K562 (cell line): ENCODE data around the gene ENPP7. TPM values are rescaled to one million over a fixed set of nuclear protein-coding genes. Genes with fewer than 3 reads are reported as not detected.

ENCODE experiments used
- ATAC-seq: fragments of 200-7000 bp; cut with Tn5 transposase; 3 replicates; pipeline ENCODE4 v1.9.1; 2020; ENCODE audit warnings: moderate library complexity
- BruUV-seq: library from RNA; stranded (reverse); fragments of 400-500 nt; replicated peaks from 2 replicates; lab custom pipeline; 2021; lab: Mats Ljungman, UMichigan
- CTCF ChIA-PET: fragments of 300-600 bp; formaldehyde crosslinking; extraction: SDS; loops from one replicate; lab custom pipeline; 2021; ENCODE audit warnings: low intra/inter-chr PET ratio; lab: Yijun Ruan, JAX
- POLR2A ChIA-PET: fragments of 300-600, 350-650 bp; sonication (Branson Sonifier 250); formaldehyde crosslinking; extraction: SDS; loops from one replicate; lab custom pipeline; 2021; ENCODE audit warnings: antibody characterized with exemption, inconsistent platforms; lab: Yijun Ruan, JAX
- DNase-seq, 4 experiments: peaks; one replicate each; pipeline versions ENCODE4 v3.0.0 to v3.0.0-alpha.2; 2011 to 2018; ENCODE audit warnings: low spot score in 3 of 4, mixed read lengths in 3 of 4; ENCODE audit errors: extremely low read depth in 1 of 4
- FAIRE-seq: peaks from 2 replicates; lab custom pipeline; 2011; peaks lifted over from hg19 to GRCh38; lab: Jason Lieb, UNC
- H2AFZ ChIP-seq: 2 replicates; pipeline ENCODE4 v1.6.0; 2011; ENCODE audit warnings: low read depth, low read length, control low read depth, inconsistent platforms
- H3K27ac ChIP-seq: fragments of 200-600 bp; 3 replicates; pipeline ENCODE4 v1.8.0; 2011; ENCODE audit warnings: low read depth, mild to moderate bottlenecking, control low read depth, inconsistent platforms, low read length, moderate library complexity, mixed read lengths; ENCODE audit errors: extremely low read depth
- H3K27me3 ChIP-seq, 2 experiments: fragments of 300-600 bp in 1 of 2; 2 replicates in 1 of 2; 3 replicates in 1 of 2; pipeline versions ENCODE4 v1.6.0 to v1.8.0; 2011; ENCODE audit warnings: inconsistent platforms in 2 of 2, low read length in 2 of 2, mild to moderate bottlenecking in 1 of 2, mixed read lengths in 1 of 2, moderate library complexity in 1 of 2; ENCODE audit not compliant: control insufficient read depth in 2 of 2, insufficient read depth in 2 of 2
- H3K36me3 ChIP-seq: fragments of 300-600 bp; 3 replicates; pipeline ENCODE4 v1.8.0; 2011; ENCODE audit warnings: mild to moderate bottlenecking, low read length, inconsistent platforms; ENCODE audit not compliant: control insufficient read depth, insufficient read depth
- H3K4me1 ChIP-seq, 2 experiments: fragments of 200-600 bp in 1 of 2; replicated peaks in 1 of 2; 2 replicates in 1 of 2; 3 replicates in 1 of 2; pipeline versions ENCODE4 v1.5.1 to v1.8.0; 2011; ENCODE audit warnings: inconsistent platforms in 2 of 2, low read length in 2 of 2, mild to moderate bottlenecking in 1 of 2, mixed read lengths in 1 of 2, moderate library complexity in 1 of 2; ENCODE audit not compliant: control insufficient read depth in 2 of 2, insufficient read depth in 2 of 2
- H3K4me2 ChIP-seq: 2 replicates; pipeline ENCODE4 v1.6.1; 2011; ENCODE audit warnings: low read length, control low read depth, inconsistent platforms, mixed read lengths; ENCODE audit not compliant: insufficient read depth
- H3K4me3 ChIP-seq: fragments of 200-600 bp; sonication (generic), shearing (Covaris generic); 2 replicates; pipeline ENCODE4 v1.5.1; 2016; ENCODE audit warnings: control low read depth, inconsistent platforms
- H3K79me2 ChIP-seq: fragments of 200-600 bp; 3 replicates; pipeline ENCODE4 v1.8.0; 2011; ENCODE audit warnings: low read length, inconsistent platforms; ENCODE audit not compliant: control insufficient read depth, insufficient read depth
- H3K9ac ChIP-seq, 2 experiments: 2 replicates each; pipeline versions ENCODE4 v1.6.0 to v1.6.1; 2011; ENCODE audit warnings: low read depth in 2 of 2, low read length in 2 of 2, control low read depth in 1 of 2, inconsistent platforms in 1 of 2, mild to moderate bottlenecking in 1 of 2, mixed read lengths in 1 of 2; ENCODE audit not compliant: insufficient read depth in 1 of 2
- H3K9me1 ChIP-seq: one replicate; pipeline ENCODE4 v1.6.0; 2011; ENCODE audit warnings: inconsistent platforms, mild to moderate bottlenecking, low read length, moderate library complexity; ENCODE audit not compliant: control insufficient read depth, insufficient read depth
- H3K9me3 ChIP-seq: replicated peaks from 2 replicates; pipeline ENCODE4 v1.5.1; 2011; ENCODE audit warnings: low read depth, low read length, inconsistent platforms; ENCODE audit not compliant: control insufficient read depth, insufficient read depth
- H4K20me1 ChIP-seq: replicated peaks from 2 replicates; pipeline ENCODE4 v1.6.1; 2011; ENCODE audit warnings: low read length, inconsistent platforms, mixed read lengths; ENCODE audit not compliant: control insufficient read depth, insufficient read depth
- HINFP ChIP-seq: fragments of 450-650 bp; conservative IDR thresholded peaks from 2 replicates; pipeline ENCODE4 v1.6.1; 2016; ENCODE audit warnings: missing genetic modification characterization, low read depth, mild to moderate bottlenecking, control low read depth, missing compliant biosample characterization
- HMGN3 ChIP-seq: IDR thresholded peaks from 2 replicates; pipeline ENCODE4 v1.6.1; 2011; ENCODE audit warnings: borderline replicate concordance, low read depth, mild to moderate bottlenecking, mixed read lengths, low read length; ENCODE audit not compliant: insufficient read length; ENCODE audit errors: extremely low read depth
- POLR2G ChIP-seq: fragments of 200-400 bp; formaldehyde crosslinking; IDR thresholded peaks from 2 replicates; pipeline ENCODE4 v1.6.1; 2017; ENCODE audit warnings: low read depth, mild to moderate bottlenecking, antibody characterized with exemption, low read length, moderate library complexity
- RAD51 ChIP-seq: fragments of 450-650 bp; IDR thresholded peaks from 2 replicates; pipeline ENCODE4 v1.7.1; 2016; ENCODE audit warnings: low read depth, mild to moderate bottlenecking, borderline replicate concordance
- ZBTB33 ChIP-seq: sonication (generic); formaldehyde crosslinking; IDR thresholded peaks from 2 replicates; pipeline ENCODE4 v1.8.1; 2023; ENCODE audit warnings: mild to moderate bottlenecking, missing genetic modification reagents
- ZNF165 ChIP-seq: fragments of 250-450 bp; sonication (Bioruptor Pico); IDR thresholded peaks from 2 replicates; pipeline ENCODE4 v1.4.0; 2020; ENCODE audit warnings: borderline replicate concordance
- WGBS: fragments of 100-300 bp; shearing (Covaris generic); methylation state at CpG from one replicate; pipeline ENCODE4 v1.1.6; 2016; ENCODE audit warnings: low coverage, mixed read lengths; ENCODE audit not compliant: insufficient coverage; ENCODE audit errors: missing lambda C conversion rate; 5-methylcytosine and 5-hydroxymethylcytosine counted together
- in situ Hi-C: fragments of 300-500 bp; cut with MboI; formaldehyde crosslinking; loops from 4 replicates; pipeline ENCODE4 v1.15.0; 2018; ENCODE audit warnings: inconsistent platforms, mixed read lengths
- intact Hi-C: fragments of 100-400 bp; cut with micrococcal nuclease; formaldehyde crosslinking; loops from 2 replicates; pipeline ENCODE4 v1.14.2; 2022
- polyA plus RNA-seq, 8 experiments: library from polyadenylated mRNA; depleted of rRNA in 4 of 8; stranded (reverse) in 5 of 8; unstranded in 3 of 8; fragments of >200 nt; fragmentation: Nextera tagmentation in 2 of 8; fragmentation: Illumina TruSeq in 1 of 8; extraction: Ambion mirVana in 2 of 8; extraction: Trizol in 1 of 8; gene quantifications; 2 replicates each; pipeline versions ENCODE4 v1.2.1 to v1.2.3, GENCODE V29; 2011 to 2014; ENCODE audit warnings: inconsistent platforms in 1 of 8, missing spikeins in 1 of 8
- total RNA-seq, 7 experiments: library from RNA; depleted of rRNA in 6 of 7; stranded (reverse); fragments of >200 nt in 6 of 7; fragmentation: Illumina TruSeq in 2 of 7; extraction: Trizol in 2 of 7; gene quantifications; 2 replicates each; pipeline versions ENCODE4 v1.2.1 to v1.2.3, GENCODE V29; 2011 to 2021; ENCODE audit warnings: low replicate concordance in 1 of 7

Gene ENPP7
- total and polyA plus RNA-seq, 9 of the 15 experiments (the other 6 are each of a cell fraction or from before 2014, with no cell fraction given), result not detected

DNA sequence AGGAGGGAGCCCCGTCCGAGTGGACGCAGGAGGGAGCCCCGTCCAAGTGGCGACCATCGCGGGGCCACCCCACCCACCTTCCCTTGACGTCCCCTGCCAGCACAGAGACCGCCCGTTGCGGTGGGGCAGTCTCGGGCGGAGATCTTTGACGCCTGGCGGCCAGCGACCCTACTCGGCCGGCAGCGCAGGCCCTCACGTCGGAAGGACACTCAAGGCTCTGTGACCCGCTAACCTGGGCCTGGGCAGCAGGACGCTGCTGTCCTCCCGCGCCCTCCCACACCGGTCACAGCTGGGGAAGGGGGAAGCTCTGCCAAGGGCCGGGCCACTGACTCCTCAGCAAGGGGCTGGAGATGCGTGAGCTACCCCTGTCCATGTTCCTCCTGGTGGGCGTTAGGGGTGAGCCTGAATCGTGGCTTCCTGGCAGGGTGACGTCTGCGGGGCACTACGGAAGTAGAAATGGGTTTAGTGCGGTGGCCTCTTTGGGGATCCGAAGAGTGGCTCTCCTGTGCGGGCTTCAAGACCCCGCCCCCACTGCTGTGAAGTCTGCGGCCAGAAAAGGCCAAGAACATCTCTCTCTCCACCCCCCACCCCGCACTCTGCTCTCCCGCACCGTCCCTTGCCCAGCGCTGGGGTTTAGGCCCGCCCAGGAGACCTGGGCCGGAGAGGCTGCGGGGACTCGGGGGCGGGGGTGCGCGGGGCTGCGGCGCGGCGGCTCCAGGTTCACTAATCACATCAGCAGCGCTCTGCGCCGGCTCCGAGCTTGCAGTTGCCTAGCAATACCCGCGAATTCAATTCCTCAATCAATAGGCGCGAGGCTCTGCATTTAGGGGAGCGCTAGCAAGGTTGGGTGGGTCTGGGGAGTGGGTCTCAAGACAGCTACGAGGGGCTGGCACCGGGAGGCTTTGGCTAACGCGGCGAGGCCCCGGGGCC is 60.3 kb downstream of the ENPP7 start:
- Histone ChIP-seq H3K4me3 (no peak overlapping the region), H2AFZ (no peak overlapping the region), H3K27ac (no peak overlapping the region), H3K4me1 (peaks cover 7 to 52% of the 10 kb centered on the region in 2 experiments), H3K79me2 (peaks cover 12% of the 10 kb centered on the region)
- CTCF ChIA-PET, result interaction anchor here (1.0 to 2.3 kb wide), 4 partner anchors 43 to 179 kb away, joined by 3 to 18 read pairs (median 12); no protein-coding TSS in a partner anchor
- in situ Hi-C loops, result loop anchor here (5.0 kb wide), 1 partner anchor 44 kb away; no protein-coding TSS in a partner anchor
- BruUV-seq, result no TSS peak
- no peak for FAIRE-seq
- TF ChIP-seq ZBTB33 (CRISPR knock-in tag), result peak; percentile 84
- TF ChIP-seq RAD51, result no peak
- TF ChIP-seq HINFP (tag), result no peak
- TF ChIP-seq ZNF165 (CRISPR knock-in tag), result no peak
- TF ChIP-seq POLR2G, result peak; percentile 39
- TF ChIP-seq HMGN3, result peak; percentile 10
- TF ChIP-seq, all 486 proteins: peak for 3
- ATAC-seq (no peak), DNase-seq (no peak)
- H3K4me2 ChIP-seq, result no peak overlapping the region
- WGBS, result 91% methylated on average over 13 of the region's 68 CpGs
- H3K36me3 ChIP-seq, result peaks cover 20% of the 10 kb centered on the region; the same call in 2 of the 3 replicates
- POLR2A ChIA-PET, result interaction anchor here (0.7 to 1.8 kb wide), 2 partner anchors 46 to 154 kb away, joined by 3 to 10 read pairs; no protein-coding TSS in a partner anchor
- intact Hi-C loops, result loop anchor here (1.0 kb wide), 1 partner anchor 125 kb away; no protein-coding TSS in a partner anchor
- H3K9ac ChIP-seq, result no peak overlapping the region
- no peaks in the 10 kb centered on the region for H3K9me1 ChIP-seq
- no peaks in the 10 kb centered on the region for H4K20me1 ChIP-seq
- no peaks in the 10 kb centered on the region for H3K27me3 ChIP-seq
- H3K9me3 ChIP-seq, result no peaks in the 10 kb centered on the region
